GM12801 (cell line): ENCODE data around the gene DPYD.

Experiments
- CTCF ChIP-seq: IDR thresholded peaks from one replicate; pipeline ENCODE4 v1.5.1; 2011; ENCODE audit warnings: control low read depth; ENCODE audit not compliant: insufficient read length; ENCODE audit errors: extremely low read depth

Gene DPYD

GRCh38 chr1:97392701-97393100, 528.1 kb downstream of the DPYD start:
- TF ChIP-seq CTCF = no peak

- no peak for TF ChIP-seq CTCF
Measured at GRCh38 chr1:97385536-97386277, 535.1 kb downstream of the DPYD start.

- no peak for TF ChIP-seq CTCF
Measured at GRCh38 chr1:97384294-97384968, 536.4 kb downstream of the DPYD start.

- no peak for TF ChIP-seq CTCF
Measured at GRCh38 chr1:97383797-97384196, 537.0 kb downstream of the DPYD start.

GRCh38 chr1:97382206-97382605, 538.6 kb downstream of the DPYD start:
- no peak for TF ChIP-seq CTCF

- no peak for TF ChIP-seq CTCF
Measured at GRCh38 chr1:97379387-97380075, 541.3 kb downstream of the DPYD start.

GRCh38 chr1:97378596-97378995, 542.2 kb downstream of the DPYD start:
- no peak for TF ChIP-seq CTCF
